Neural crest cell (in vitro differentiated cells): ENCODE data around the gene LCN2. TPM values are rescaled to one million over a fixed set of nuclear protein-coding genes. Genes with fewer than 3 reads are reported as not detected.

Experiments
- DNase-seq: peaks from one replicate; pipeline ENCODE4 v3.0.0; 2021; ENCODE audit warnings: low read depth, mixed read lengths, low spot score
- H3K27ac Mint-ChIP-seq: one replicate; pipeline ENCODE4 v1.8.0; 2021; ENCODE audit warnings: mild to moderate bottlenecking, mixed read lengths; ENCODE audit not compliant: unreplicated experiment
- H3K27me3 Mint-ChIP-seq: 2 replicates; pipeline ENCODE4 v1.8.0; 2021; ENCODE audit warnings: low read depth, mild to moderate bottlenecking, mixed read lengths
- H3K36me3 Mint-ChIP-seq: 2 replicates; pipeline ENCODE4 v1.8.0; 2021; ENCODE audit warnings: low read depth, mild to moderate bottlenecking, mixed read lengths
- H3K4me1 Mint-ChIP-seq: 2 replicates; pipeline ENCODE4 v1.8.0; 2021; ENCODE audit warnings: mixed read lengths
- H3K4me3 Mint-ChIP-seq: one replicate; pipeline ENCODE4 v1.8.0; 2021; ENCODE audit warnings: mild to moderate bottlenecking, mixed read lengths
- H3K9me3 Mint-ChIP-seq: 2 replicates; pipeline ENCODE4 v1.8.0; 2021; ENCODE audit warnings: mixed read lengths
- CTCF ChIP-seq: fragments of 200-600 bp; sonication (generic); conservative IDR thresholded peaks from 2 replicates; pipeline ENCODE4 v1.5.0; 2021; ENCODE audit warnings: antibody characterized with exemption, mild to moderate bottlenecking
- total RNA-seq: library from RNA; stranded (reverse); gene quantifications from 2 replicates; pipeline ENCODE4 v1.2.1, GENCODE V29; 2021

The LCN2 gene
- total RNA-seq, 1 donor from 2014 or later = not detected

GRCh38 chr9:128148509-128149000 lies 698 bp upstream of the LCN2 start:
- Mint-ChIP-seq H3K27me3 (no peaks in the 10 kb centered on the region), H3K4me1 (peaks cover 6% of the 10 kb centered on the region), H3K9me3 (no peaks in the 10 kb centered on the region), H3K27ac (no peak overlapping the region), H3K4me3 (peak overlapping the region; percentile 51), H3K36me3 (no peaks in the 10 kb centered on the region)
- no peak for DNase-seq
- no peak for TF ChIP-seq CTCF

GRCh38 chr9:128149951-128150593 lies 819 bp downstream of the LCN2 start:
- Mint-ChIP-seq H3K27ac (no peak overlapping the region), H3K9me3 (no peaks in the 10 kb centered on the region), H3K4me1 (peaks cover 6% of the 10 kb centered on the region), H3K27me3 (no peaks in the 10 kb centered on the region), H3K4me3 (no peak overlapping the region), H3K36me3 (no peaks in the 10 kb centered on the region)
- no peak for DNase-seq
- no peak for TF ChIP-seq CTCF

- no peak for DNase-seq
Observed at GRCh38 chr9:128150594-128151308, 1.5 kb downstream of the LCN2 start.

GRCh38 chr9:128151309-128152132 lies 2.3 kb downstream of the LCN2 start:
- no peak for TF ChIP-seq CTCF
- H3K4me3 Mint-ChIP-seq = no peak overlapping the region

More at GRCh38 chr9:128150594-128151308, 1.5 kb downstream of the LCN2 start:
- Mint-ChIP-seq H3K4me3 (no peak overlapping the region), H3K36me3 (no peaks in the 10 kb centered on the region), H3K27me3 (no peaks in the 10 kb centered on the region), H3K27ac (peak overlapping the region; percentile 62), H3K9me3 (no peaks in the 10 kb centered on the region), H3K4me1 (peaks cover 6% of the 10 kb centered on the region)
- TF ChIP-seq CTCF = peak; percentile 37

More at GRCh38 chr9:128151309-128152132, 2.3 kb downstream of the LCN2 start:
- Mint-ChIP-seq H3K4me1 (peaks cover 6% of the 10 kb centered on the region), H3K27me3 (no peaks in the 10 kb centered on the region), H3K36me3 (no peaks in the 10 kb centered on the region), H3K27ac (peak overlapping the region; percentile 62), H3K9me3 (no peaks in the 10 kb centered on the region)
- DNase-seq = no peak
